Vagina (tissue), 2 donors: ENCODE results near the gene OGFOD2.

ENCODE experiments used
- CTCF ChIP-seq, 3 experiments: fragments of 450-650 bp in 2 of 3; fragments of 200-600 bp in 1 of 3; sonication (generic) in 1 of 3; IDR thresholded peaks; one replicate each; pipeline ENCODE4 v1.5.1; 2017 to 2019; ENCODE audit warnings: antibody characterized with exemption in 3 of 3, mild to moderate bottlenecking in 2 of 3, moderate library complexity in 2 of 3
- POLR2A ChIP-seq, 2 donors: fragments of 450-650 bp; IDR thresholded peaks; one replicate each; pipeline ENCODE4 v1.6.1; 2017; ENCODE audit warnings: antibody characterized with exemption in 2 of 2, mild to moderate bottlenecking in 2 of 2, moderate library complexity in 2 of 2
- POLR2AphosphoS5 ChIP-seq, 2 donors: sonication (generic); formaldehyde crosslinking; IDR thresholded peaks; one replicate each; pipeline ENCODE4 v1.9.0; 2017; ENCODE audit warnings: antibody characterized with exemption in 2 of 2, mild to moderate bottlenecking in 2 of 2, low read depth in 1 of 2; ENCODE audit not compliant: insufficient read depth in 1 of 2

- TF ChIP-seq CTCF (IDR thresholded peaks at IDR 0.05) (no peak), POLR2A (IDR thresholded peaks at IDR 0.05) (no peak), POLR2AphosphoS5 (IDR thresholded peaks at IDR 0.05; ENCODE audit: insufficient read depth in 1 of 2, low read depth in 1 of 2) (no peak)
Observed at GRCh38 chr12:122988612-122989212, 13.7 kb downstream of the OGFOD2 start.
